Forelimb muscle (tissue), 1 donor: ENCODE measurements around the gene TM4SF20. TPM values are rescaled to one million over a fixed set of nuclear protein-coding genes. Genes with fewer than 3 reads are reported as not detected.
"Not testable (repeated sequence)": the region's sequence is repeated elsewhere in the genome, so short reads cannot be mapped to it uniquely, and the experiment has no call there.

Experiments used
- DNase-seq: peaks from one replicate; pipeline ENCODE4 v3.0.0-alpha.2; 2013; ENCODE audit warnings: low read depth
- polyA plus RNA-seq: library from polyadenylated mRNA; unstranded; fragments of 120-200 nt; gene quantifications from one replicate; pipeline ENCODE4 v1.2.1, GENCODE V29; 2013; ENCODE audit not compliant: insufficient read length

Gene TM4SF20
- polyA plus RNA-seq, 1 donor, result 0.06 TPM

DNA sequence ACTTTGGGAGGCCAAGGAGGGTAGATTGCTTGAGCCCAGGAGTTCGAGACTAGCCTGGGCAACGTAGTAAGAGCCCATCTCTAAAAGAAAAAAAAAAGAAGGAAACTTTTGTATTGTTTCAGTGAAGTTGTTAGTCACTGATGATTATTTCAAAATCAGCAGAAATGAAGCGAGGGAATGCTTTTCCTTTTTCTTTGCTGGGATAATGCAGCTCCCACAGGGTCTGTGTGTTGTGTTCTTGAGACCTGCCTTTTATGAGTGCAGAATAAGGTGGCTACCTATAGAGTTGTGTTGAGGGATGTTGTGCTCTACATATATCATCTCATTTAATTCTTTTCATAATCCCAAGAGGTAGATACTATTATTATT is 11.7 kb downstream of the TM4SF20 start:
- DNase-seq, result no peak

DNA sequence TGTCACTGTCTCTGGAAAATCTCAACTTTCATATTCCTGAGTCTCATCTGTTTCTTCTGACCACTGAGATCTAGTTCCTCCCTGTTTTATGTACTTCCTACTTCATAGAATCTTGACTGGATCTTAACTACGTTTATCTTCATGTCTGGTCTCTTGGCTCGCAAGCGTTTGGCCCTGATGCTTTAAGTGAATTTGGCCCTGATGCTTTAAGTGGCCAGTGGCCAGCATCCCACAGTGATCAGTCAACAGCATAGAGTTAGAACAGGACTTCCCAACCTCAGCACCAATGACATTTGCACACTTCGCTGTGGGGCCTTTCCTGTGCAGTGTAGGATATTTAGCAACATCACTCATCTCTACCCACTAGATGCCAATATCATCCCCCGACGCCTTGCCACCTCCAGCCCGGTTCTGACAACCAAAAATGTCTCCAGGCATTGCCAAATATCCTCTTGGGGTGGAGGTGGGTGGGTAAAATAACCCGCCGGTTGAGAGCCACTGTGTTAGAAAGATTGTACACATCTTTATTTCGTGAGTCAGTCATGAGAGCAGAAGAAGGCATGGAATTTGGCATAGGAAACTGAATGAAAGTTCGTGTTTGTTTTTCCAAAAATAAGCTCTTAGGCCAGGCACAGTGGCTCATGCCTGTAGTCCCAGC is 12.2 kb downstream of the TM4SF20 start:
- no peak for DNase-seq

DNA sequence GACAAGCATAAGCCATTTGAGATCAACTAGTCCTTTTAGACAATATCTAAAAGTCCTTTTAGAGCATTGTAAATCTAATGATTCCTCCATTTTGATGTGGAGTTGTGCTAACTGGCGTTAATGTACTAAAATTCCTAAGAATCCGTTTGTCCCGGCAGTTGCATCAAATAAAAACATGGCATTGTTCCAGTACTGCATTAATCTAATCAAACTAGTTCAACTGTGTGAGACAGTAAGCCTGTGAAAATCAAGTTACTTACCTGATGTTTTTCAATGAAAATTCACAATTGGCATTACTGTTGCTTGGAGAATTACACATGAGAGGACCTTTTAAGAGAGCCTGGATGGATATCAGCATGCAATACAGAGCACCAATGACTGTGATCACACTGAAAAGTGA is 13.3 kb downstream of the TM4SF20 start:
- no peak for DNase-seq

DNA sequence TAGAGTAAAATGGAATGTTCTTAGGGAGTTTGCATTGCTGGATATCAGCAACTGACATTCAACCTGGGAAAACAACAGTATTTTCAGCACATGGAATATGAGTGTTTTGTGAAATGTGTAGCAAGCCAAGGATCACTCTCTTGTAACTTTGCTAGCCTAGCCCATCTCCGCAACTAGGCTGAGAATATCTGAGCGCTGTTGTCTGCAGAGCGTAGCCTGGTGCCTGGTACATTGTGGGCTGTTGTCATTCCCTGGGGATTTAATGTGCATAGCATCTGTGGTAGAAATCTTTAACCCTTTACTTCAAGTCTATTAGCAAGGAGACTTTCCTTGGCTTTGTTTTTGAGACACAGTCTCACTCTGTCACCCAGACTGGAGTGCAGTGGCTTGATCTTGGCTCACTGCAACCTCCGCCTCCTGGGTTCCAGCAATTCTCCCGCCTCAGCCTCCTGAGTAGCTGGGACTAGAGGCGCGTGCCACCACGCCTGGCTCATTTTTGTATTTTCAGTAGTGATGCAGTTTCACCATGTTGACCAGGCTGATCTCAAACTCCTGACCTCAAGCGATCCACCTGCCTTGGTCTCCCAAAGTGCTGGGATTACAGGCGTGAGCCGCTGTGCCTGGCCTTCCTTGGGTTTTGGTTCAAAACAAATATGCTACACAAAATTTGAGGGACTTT is 14.4 kb downstream of the TM4SF20 start:
- DNase-seq, result not testable (repeated sequence)

DNA sequence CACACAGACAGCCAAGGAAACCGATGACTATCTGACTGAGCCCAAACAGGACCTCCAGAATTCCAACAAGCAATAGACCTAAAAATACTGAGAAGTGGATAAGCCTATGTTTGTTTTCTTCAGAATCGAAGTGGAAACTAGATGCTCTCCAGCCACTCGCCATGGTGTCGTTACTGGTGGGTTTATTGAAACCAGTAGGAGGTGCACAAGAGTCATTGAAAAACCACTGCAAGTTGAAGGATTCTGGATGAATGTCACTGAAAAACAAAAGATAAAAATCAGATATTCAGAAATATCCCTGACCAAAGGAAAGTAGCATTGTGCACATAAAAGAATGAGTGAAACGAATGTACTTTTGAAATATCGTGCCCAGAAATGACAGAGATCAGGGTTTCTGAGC is 15.3 kb downstream of the TM4SF20 start:
- DNase-seq, result no peak

DNA sequence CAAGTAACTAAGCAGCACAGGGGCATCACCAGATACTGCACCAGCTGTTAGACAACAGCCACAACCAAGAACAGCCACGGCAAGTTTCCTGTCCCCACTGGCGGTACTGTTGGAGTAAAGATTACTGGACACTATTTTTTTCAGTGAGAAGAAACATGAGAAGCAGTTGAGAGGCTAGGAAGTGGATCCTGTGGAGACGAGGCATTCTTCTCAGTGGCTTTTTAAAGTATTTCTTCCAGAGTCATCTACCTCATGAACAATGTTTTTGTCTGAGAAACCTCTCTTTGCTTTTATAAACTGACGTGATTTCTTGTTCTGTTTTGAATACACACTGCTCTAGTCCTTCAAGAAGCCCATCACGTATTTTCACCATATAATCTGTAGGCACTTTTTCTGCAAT is 18.8 kb downstream of the TM4SF20 start:
- no peak for DNase-seq

- no peak for DNase-seq
Observed at GRCh38 chr2:227351639-227352038, 27.5 kb downstream of the TM4SF20 start.

DNA sequence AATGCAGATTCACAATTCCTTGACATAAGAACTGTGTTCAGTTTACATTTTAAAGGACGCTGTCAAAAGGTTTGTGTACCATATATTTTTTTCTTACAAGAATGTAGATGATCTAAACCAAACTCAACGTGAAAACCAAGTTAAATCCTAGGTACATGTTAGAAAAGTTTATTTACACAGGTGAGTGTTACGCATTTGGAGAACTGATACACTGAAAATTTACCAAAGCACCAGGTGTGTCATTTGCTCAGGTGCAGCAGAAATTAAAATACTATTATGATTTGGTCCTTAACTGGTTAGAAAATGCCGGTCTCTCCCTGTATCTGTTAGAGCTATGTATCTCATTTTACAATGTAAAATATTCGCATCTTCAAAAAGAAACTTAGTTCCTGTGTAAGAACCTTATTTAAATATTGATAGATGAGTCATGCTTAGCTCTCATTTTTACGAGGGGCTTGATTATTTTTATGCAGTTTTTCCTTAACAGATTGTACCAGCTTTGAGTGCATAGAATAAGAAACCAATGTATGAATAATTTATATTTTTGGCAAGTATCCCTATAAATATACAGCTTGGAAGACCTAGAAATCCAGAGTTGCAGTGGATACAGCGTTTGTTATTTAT is 29.0 kb downstream of the TM4SF20 start:
- no peak for DNase-seq

GRCh38 chr2:227348324-227348723 is 30.8 kb downstream of the TM4SF20 start:
- DNase-seq, result no peak

GRCh38 chr2:227347117-227347516 is 32.0 kb downstream of the TM4SF20 start:
- DNase-seq, result no peak

DNA sequence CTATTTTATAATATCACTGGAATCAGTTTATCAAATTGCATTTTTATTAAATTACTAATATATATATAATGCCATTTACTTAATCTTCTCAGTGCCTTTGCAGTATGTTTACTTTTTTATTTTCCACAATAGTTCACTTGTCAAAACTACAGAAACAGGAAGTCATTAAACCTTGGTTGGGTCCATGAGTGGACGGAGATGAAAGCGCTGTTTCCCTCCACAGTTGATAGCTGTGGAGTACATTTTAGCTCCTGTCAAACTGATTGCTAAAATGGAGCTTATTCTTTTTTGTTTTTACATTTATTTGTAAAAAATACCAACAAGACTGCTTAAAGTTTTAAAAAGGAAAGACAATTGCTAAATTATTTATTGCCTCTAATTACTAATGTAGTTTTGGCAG is 34.9 kb downstream of the TM4SF20 start:
- DNase-seq, result no peak

- DNase-seq, result no peak
Observed at GRCh38 chr2:227341553-227341952, 37.6 kb downstream of the TM4SF20 start.

DNA sequence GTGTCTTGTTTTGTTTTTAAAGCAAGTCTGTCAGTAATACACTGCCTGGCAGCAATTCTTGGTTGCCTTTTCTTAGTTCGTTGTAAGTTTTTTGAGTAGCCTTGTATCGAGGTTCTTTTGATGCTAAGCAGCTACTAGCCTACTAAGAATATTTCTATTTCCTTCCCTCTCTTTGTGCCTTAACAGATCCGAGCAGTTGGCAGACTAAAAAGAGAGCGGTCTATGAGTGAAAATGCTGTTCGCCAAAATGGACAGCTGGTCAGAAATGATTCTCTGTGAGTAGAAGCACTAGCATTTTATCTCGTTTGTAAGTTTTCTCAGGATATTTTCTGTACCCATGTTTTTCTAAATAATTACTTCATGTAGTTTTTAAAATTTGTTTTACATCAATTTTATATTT is 39.0 kb downstream of the TM4SF20 start:
- DNase-seq, result no peak

- DNase-seq, result no peak
Observed at GRCh38 chr2:227339098-227339599, 40.0 kb downstream of the TM4SF20 start.

GRCh38 chr2:227337442-227337841 is 41.7 kb downstream of the TM4SF20 start:
- DNase-seq, result no peak

- no peak for DNase-seq
Observed at GRCh38 chr2:227335713-227336112, 43.4 kb downstream of the TM4SF20 start.

GRCh38 chr2:227326783-227327182 is 52.3 kb downstream of the TM4SF20 start:
- no peak for DNase-seq

- DNase-seq, result peak; percentile 4
Observed at GRCh38 chr2:227325839-227326195, 53.3 kb downstream of the TM4SF20 start.

DNA sequence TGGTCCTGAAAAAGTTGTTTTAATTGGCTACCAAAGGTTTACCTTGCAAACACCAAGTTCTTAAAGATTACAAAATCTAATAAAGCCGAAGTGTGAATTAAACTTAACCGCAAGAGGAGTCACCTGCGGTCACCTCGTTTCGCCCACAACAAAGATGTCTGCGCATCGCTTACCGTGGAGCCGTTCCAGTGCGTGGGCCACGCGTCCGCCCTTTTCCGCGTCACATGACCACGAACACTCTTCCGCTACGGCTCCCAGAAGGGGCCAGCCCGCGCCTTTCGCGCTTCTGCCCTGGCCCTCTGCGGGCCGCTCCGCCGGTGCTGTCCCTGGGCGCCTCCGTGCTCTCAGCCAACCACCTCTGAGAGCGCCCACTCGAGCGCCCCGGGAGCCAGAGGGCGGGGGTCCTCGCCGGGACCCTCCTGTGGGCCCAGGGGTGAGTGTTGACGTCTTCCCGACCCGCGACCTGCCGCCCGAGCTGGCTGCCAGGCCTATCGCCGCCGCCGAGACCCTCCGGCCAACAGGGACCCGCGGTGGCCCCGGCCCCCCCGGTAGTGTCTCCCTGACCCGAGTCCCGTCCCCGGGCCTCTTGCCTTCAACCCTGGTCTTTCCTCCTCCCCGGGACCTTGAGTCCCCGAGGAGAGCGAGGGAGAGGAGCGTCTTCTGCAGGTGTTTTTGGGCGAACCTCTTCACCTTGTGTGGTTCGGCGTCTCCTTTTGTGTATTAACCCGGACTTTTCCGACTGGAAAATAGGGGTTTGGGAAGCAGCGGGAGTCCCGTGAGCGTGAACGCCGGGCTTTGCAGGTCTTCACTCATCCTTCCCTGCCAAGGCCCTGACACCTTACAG is 53.9 kb downstream of the TM4SF20 start, which contains the start of gene MFF:
Gene MFF (plus strand): TSS at position 257 of the 844 bp plus-strand sequence. CDS start 5,415 bp downstream, outside the sequence.
- DNase-seq, result peak; percentile 86

- DNase-seq, result no peak
Observed at GRCh38 chr2:227324642-227324994, 54.5 kb downstream of the TM4SF20 start.

DNA sequence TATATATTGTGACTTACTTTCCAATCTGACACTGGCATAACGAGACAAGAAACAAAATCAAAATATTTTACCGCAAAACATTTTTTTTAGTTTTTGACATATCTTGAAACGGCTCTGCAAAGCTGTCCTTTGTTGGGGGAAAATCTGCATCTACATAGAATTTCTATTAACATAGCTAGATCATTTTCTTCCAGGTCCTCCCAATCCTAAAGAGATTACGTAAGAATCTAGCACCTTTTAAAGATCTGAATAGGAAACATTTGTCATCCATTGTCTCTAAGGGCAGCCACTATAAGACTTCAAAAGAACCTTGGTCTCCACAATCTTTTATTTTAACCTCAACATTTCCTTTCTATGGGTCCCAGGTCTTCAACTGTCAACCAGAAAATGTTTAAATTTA is 55.3 kb downstream of the TM4SF20 start:
- DNase-seq, result no peak

GRCh38 chr2:227322530-227323205 is 56.4 kb downstream of the TM4SF20 start:
- no peak for DNase-seq
